GM12878 (cell line): ENCODE results near the gene ZNF189. TPM values are rescaled to one million over a fixed set of nuclear protein-coding genes. Genes with fewer than 3 reads are reported as not detected.

ENCODE experiments used
- ATAC-seq: fragments of 200-7000 bp; cut with Tn5 transposase; 3 replicates; pipeline ENCODE4 v1.9.1; 2020; ENCODE audit warnings: mild to moderate bottlenecking, moderate library complexity
- BruUV-seq: library from RNA; stranded (reverse); fragments of 400-500 nt; replicated peaks from 2 replicates; lab custom pipeline; 2021; lab: Mats Ljungman, UMichigan
- CTCF ChIA-PET: fragments of 300-600 bp; sonication (Branson Sonifier 250); formaldehyde crosslinking; extraction: SDS; loops from one replicate; lab custom pipeline; 2021; ENCODE audit warnings: inconsistent platforms; lab: Yijun Ruan, JAX
- POLR2A ChIA-PET: fragments of 350-600 bp; formaldehyde crosslinking; extraction: SDS; loops from one replicate; lab custom pipeline; 2021; ENCODE audit warnings: inconsistent platforms; lab: Charles Lee
- RAD21 ChIA-PET: fragments of 300-600 bp; sonication (Branson Sonifier 250); formaldehyde crosslinking; loops from one replicate; lab custom pipeline; 2023; ENCODE audit warnings: antibody characterized with exemption; ENCODE audit not compliant: unreplicated experiment; lab: Charles Lee
- SMC1A ChIA-PET: fragments of 300-600 bp; sonication (Branson Sonifier 250); formaldehyde crosslinking; loops from one replicate; lab custom pipeline; 2023; ENCODE audit not compliant: unreplicated experiment, uncharacterized antibody; lab: Charles Lee
- DNase-seq: peaks from one replicate; pipeline ENCODE4 v3.0.0-alpha.2; 2011; ENCODE audit warnings: low read depth, low spot score
- FAIRE-seq: peaks from 3 replicates; lab custom pipeline; 2011; peaks lifted over from hg19 to GRCh38; lab: Jason Lieb, UNC
- H2AFZ ChIP-seq: 2 replicates; pipeline ENCODE4 v1.6.0; 2011; ENCODE audit warnings: low read depth, low read length, control low read depth; ENCODE audit not compliant: control insufficient read depth
- H3K27ac ChIP-seq: 2 replicates; pipeline ENCODE4 v1.5.1; 2011; ENCODE audit warnings: control low read depth; ENCODE audit not compliant: control insufficient read depth, insufficient read depth
- H3K27me3 ChIP-seq, 2 experiments: replicated peaks in 1 of 2; 2 replicates each; pipeline versions ENCODE4 v1.6.0 to v1.6.1; 2011; ENCODE audit warnings: low read length in 1 of 2; ENCODE audit not compliant: control insufficient read depth in 2 of 2, insufficient read depth in 2 of 2
- H3K36me3 ChIP-seq, 2 experiments: 2 replicates each; pipeline ENCODE4 v1.5.1; 2011; ENCODE audit warnings: low read length in 1 of 2; ENCODE audit not compliant: control insufficient read depth in 2 of 2, insufficient read depth in 2 of 2
- H3K4me1 ChIP-seq: 2 replicates; pipeline ENCODE4 v1.6.1; 2011; ENCODE audit warnings: mild to moderate bottlenecking, low read length, moderate library complexity, mixed read lengths; ENCODE audit not compliant: control insufficient read depth, insufficient read depth
- H3K4me2 ChIP-seq: 2 replicates; pipeline ENCODE4 v1.6.0; 2011; ENCODE audit warnings: control low read depth; ENCODE audit not compliant: control insufficient read depth, insufficient read depth
- H3K4me3 ChIP-seq: fragments of 200-600 bp; sonication (generic); 2 replicates; pipeline ENCODE4 v1.5.1; 2016
- H3K79me2 ChIP-seq: 2 replicates; pipeline ENCODE4 v1.6.0; 2011; ENCODE audit warnings: low read length; ENCODE audit not compliant: control insufficient read depth, insufficient read depth
- H3K9ac ChIP-seq: 2 replicates; pipeline ENCODE4 v1.8.0; 2011; ENCODE audit warnings: low read length, control low read depth, mixed read lengths; ENCODE audit not compliant: control insufficient read depth, insufficient read depth
- H3K9me3 ChIP-seq: replicated peaks from 3 replicates; pipeline ENCODE4 v1.5.1; 2011; ENCODE audit warnings: mild to moderate bottlenecking, low read length; ENCODE audit not compliant: control insufficient read depth, insufficient read depth
- H4K20me1 ChIP-seq: 2 replicates; pipeline ENCODE4 v1.6.0; 2011; ENCODE audit not compliant: control insufficient read depth, insufficient read depth
- CTCF ChIP-seq, 3 experiments: IDR thresholded peaks in 2 of 3; conservative IDR thresholded peaks in 1 of 3; 2 replicates each; pipeline ENCODE4 v1.5.1; 2011; ENCODE audit warnings: low read depth in 3 of 3, low read length in 3 of 3, mild to moderate bottlenecking in 3 of 3, control low read depth in 2 of 3, moderate library complexity in 2 of 3, inconsistent platforms in 1 of 3, mixed read lengths in 1 of 3; ENCODE audit not compliant: control insufficient read depth in 2 of 3, insufficient read depth in 1 of 3; ENCODE audit errors: extremely low read depth in 1 of 3
- E2F4 ChIP-seq: IDR thresholded peaks from 2 replicates; pipeline ENCODE4 v1.6.1; 2012; ENCODE audit warnings: low read depth, low read length, improper control_type of control experiment
- EED ChIP-seq: sonication (generic); IDR thresholded peaks from 2 replicates; pipeline ENCODE4 v1.6.1; 2016; ENCODE audit warnings: antibody characterized with exemption, low read depth
- EP300 ChIP-seq, 2 experiments: fragments of 150-350 bp in 1 of 2; IDR thresholded peaks; 2 replicates each; pipeline ENCODE4 v1.6.1; 2011 to 2012; ENCODE audit warnings: low read depth in 2 of 2, low read length in 2 of 2, borderline replicate concordance in 1 of 2, improper control_type of control experiment in 1 of 2, inconsistent platforms in 1 of 2; ENCODE audit not compliant: control insufficient read depth in 1 of 2
- HSF1 ChIP-seq: fragments of 150-350 bp; IDR thresholded peaks from 2 replicates; pipeline ENCODE4 v1.6.1; 2014; ENCODE audit warnings: mild to moderate bottlenecking, low read depth, low read length
- IRF3 ChIP-seq: fragments of 450-650 bp; IDR thresholded peaks from 2 replicates; pipeline ENCODE4 v1.6.1; 2014; ENCODE audit warnings: mild to moderate bottlenecking
- NR2C1 ChIP-seq: fragments of 450-650 bp; IDR thresholded peaks from 2 replicates; pipeline ENCODE4 v1.6.1; 2017; ENCODE audit warnings: antibody characterized with exemption, mild to moderate bottlenecking, moderate library complexity
- RAD21 ChIP-seq: IDR thresholded peaks from 2 replicates; pipeline ENCODE4 v1.6.1; 2011; ENCODE audit warnings: mild to moderate bottlenecking, low read depth, low read length, moderate library complexity; ENCODE audit not compliant: insufficient read depth
- SPI1 ChIP-seq: IDR thresholded peaks from 2 replicates; pipeline ENCODE4 v1.6.1; 2011; ENCODE audit warnings: low read depth, mild to moderate bottlenecking, low read length, moderate library complexity, borderline replicate concordance; ENCODE audit not compliant: insufficient read depth
- TAF1 ChIP-seq: IDR thresholded peaks from 2 replicates; pipeline ENCODE4 v1.6.1; 2011; ENCODE audit warnings: mild to moderate bottlenecking, low read depth, low read length, borderline replicate concordance
- ZNF592 ChIP-seq: fragments of 450-650 bp; IDR thresholded peaks from 2 replicates; pipeline ENCODE4 v1.6.1; 2017; ENCODE audit warnings: mild to moderate bottlenecking, moderate library complexity
- WGBS: methylation state at CpG from one replicate; pipeline ENCODE4 v1.1.6; 2016; ENCODE audit warnings: low lambda C conversion rate; ENCODE audit not compliant: insufficient replicate concordance, insufficient coverage; ENCODE audit errors: missing lambda C conversion rate; 5-methylcytosine and 5-hydroxymethylcytosine counted together
- in situ Hi-C: fragments of 300-500 bp; cut with MboI; formaldehyde crosslinking; loops from 9 replicates; pipeline ENCODE4 v1.14.3; 2018; ENCODE audit warnings: mixed read lengths
- intact Hi-C: fragments of 100-400 bp; cut with micrococcal nuclease; formaldehyde crosslinking; loops from one replicate; pipeline ENCODE4 v1.14.2; 2022; ENCODE audit not compliant: unreplicated experiment
- polyA plus RNA-seq, 11 experiments: library from polyadenylated mRNA; depleted of rRNA in 4 of 11; unstranded in 6 of 11; stranded (reverse) in 5 of 11; fragments of >200 nt; fragmentation: Nextera tagmentation in 4 of 11; fragmentation: Illumina TruSeq in 1 of 11; extraction: Ambion mirVana in 4 of 11; extraction: Trizol in 1 of 11; gene quantifications; 1 replicate in 1 of 11; 2 replicates in 10 of 11; pipeline versions ENCODE4 v1.2.1 to v1.2.3, GENCODE V29; 2011 to 2016; ENCODE audit warnings: inconsistent platforms in 2 of 11, missing spikeins in 2 of 11, low read depth in 1 of 11
- total RNA-seq, 4 experiments: library from RNA; depleted of rRNA in 3 of 4; stranded (reverse); fragments of >200 nt in 3 of 4; fragmentation: Illumina TruSeq in 1 of 4; extraction: Trizol in 1 of 4; gene quantifications; 2 replicates each; pipeline versions ENCODE4 v1.2.1 to v1.2.3, GENCODE V29; 2013 to 2021

Gene ZNF189
- total and polyA plus RNA-seq, 10 of the 15 experiments (the other 5 are each of a cell fraction or from before 2014, with no cell fraction given), result 3.1 to 12.3 (median 7.4) TPM

- FAIRE-seq (no peak), ATAC-seq (peak; percentile 85), DNase-seq (no peak)
- no peaks in the 10 kb centered on the region for H3K4me1 ChIP-seq
- intact Hi-C loops, result no loop called here
- no peaks in the 10 kb centered on the region for H3K27me3 ChIP-seq
- peak; percentile 35 to 42 (median 40); a peak in 5 of 6 replicates for TF ChIP-seq CTCF (IDR thresholded peaks at IDR 0.05 in 2 of 3, conservative IDR thresholded peaks at IDR 0.05 in 1 of 3; ENCODE audit: control insufficient read depth in 2 of 3, extremely low read depth in 1 of 3, insufficient read depth in 1 of 3, low read depth in 3 of 3, low read length in 3 of 3)
- 0 out of 2 replicates have a peak, but pooled peaks have one; percentile 10 for TF ChIP-seq RAD21
- no peak for TF ChIP-seq EP300 (IDR thresholded peaks at IDR 0.05; ENCODE audit: borderline replicate concordance in 1 of 2, control insufficient read depth in 1 of 2, low read depth in 2 of 2, low read length in 2 of 2)
- TF ChIP-seq SPI1, result no peak
- no peak for TF ChIP-seq TAF1
- TF ChIP-seq IRF3, result no peak
- TF ChIP-seq ZNF592, result no peak
- no peak for TF ChIP-seq NR2C1
- no peak for TF ChIP-seq E2F4
- TF ChIP-seq HSF1, result no peak
- no peak for TF ChIP-seq EED
- POLR2A ChIA-PET, result no interaction called here
- in situ Hi-C loops, result no loop called here
- RAD21 ChIA-PET, result interaction anchor here (0.8 to 2.2 kb wide), 4 partner anchors 10 to 269 kb away, joined by 3 to 7 read pairs (median 3); partner anchors contain the start of genes MRPL50 and ZNF189
- H3K4me2 ChIP-seq, result no peak overlapping the region
- peaks cover 10% of the 10 kb centered on the region for H3K79me2 ChIP-seq
- SMC1A ChIA-PET, result interaction anchor here (1.0 to 1.6 kb wide), 4 partner anchors 15 to 676 kb away, joined by 3 to 4 read pairs (median 3); no protein-coding TSS in a partner anchor
- CTCF ChIA-PET, result interaction anchor here (0.7 to 2.9 kb wide), 15 partner anchors 8 to 1110 kb away, joined by 3 to 23 read pairs (median 5); partner anchors contain the start of genes MRPL50, RNF20 and ZNF189
- BruUV-seq, result no TSS peak
- WGBS, result 48% methylated on average over 6 of the region's 6 CpGs
- no peaks in the 10 kb centered on the region for H4K20me1 ChIP-seq
- H3K27ac ChIP-seq, result no peak overlapping the region
- no peak overlapping the region for H3K4me3 ChIP-seq
- peaks cover 0 to 14% of the 10 kb centered on the region in 2 experiments; a peak in 1 of 4 replicates for H3K36me3 ChIP-seq
- no peak overlapping the region for H3K9ac ChIP-seq
- H3K9me3 ChIP-seq, result no peaks in the 10 kb centered on the region; the same call in 2 of the 3 replicates
- no peak overlapping the region for H2AFZ ChIP-seq
These were observed 10.7 kb upstream of the ZNF189 start for GRCh38 chr9:101387871-101388506.
